ENCODE measurements around the gene REP15. TPM values are rescaled to one million over a fixed set of nuclear protein-coding genes. Genes with fewer than 3 reads are reported as not detected.

The REP15 gene
- total RNA-seq, 4 donors from 2014 or later, result 0.44 to 3.6 (median 1.1) TPM; not detected in 1

GRCh38 chr12:27733791-27734190 is 37.5 kb downstream of the REP15 start:
- TF ChIP-seq, protein P1, sequence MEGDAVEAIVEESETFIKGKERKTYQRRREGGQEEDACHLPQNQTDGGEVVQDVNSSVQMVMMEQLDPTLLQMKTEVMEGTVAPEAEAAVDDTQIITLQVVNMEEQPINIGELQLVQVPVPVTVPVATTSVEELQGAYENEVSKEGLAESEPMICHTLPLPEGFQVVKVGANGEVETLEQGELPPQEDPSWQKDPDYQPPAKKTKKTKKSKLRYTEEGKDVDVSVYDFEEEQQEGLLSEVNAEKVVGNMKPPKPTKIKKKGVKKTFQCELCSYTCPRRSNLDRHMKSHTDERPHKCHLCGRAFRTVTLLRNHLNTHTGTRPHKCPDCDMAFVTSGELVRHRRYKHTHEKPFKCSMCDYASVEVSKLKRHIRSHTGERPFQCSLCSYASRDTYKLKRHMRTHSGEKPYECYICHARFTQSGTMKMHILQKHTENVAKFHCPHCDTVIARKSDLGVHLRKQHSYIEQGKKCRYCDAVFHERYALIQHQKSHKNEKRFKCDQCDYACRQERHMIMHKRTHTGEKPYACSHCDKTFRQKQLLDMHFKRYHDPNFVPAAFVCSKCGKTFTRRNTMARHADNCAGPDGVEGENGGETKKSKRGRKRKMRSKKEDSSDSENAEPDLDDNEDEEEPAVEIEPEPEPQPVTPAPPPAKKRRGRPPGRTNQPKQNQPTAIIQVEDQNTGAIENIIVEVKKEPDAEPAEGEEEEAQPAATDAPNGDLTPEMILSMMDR (IDR thresholded peaks at IDR 0.05; ENCODE audit: low read depth), result no peak

GRCh38 chr12:27743601-27744000 is 47.4 kb downstream of the REP15 start:
- TF ChIP-seq, protein P1 (IDR thresholded peaks at IDR 0.05; ENCODE audit: low read depth), result no peak

Other genes starting within 250 kb of the REP15 start
- under 1 TPM in 1 of 4 donors, not detected in 3; 0.34 TPM for gene SMCO2, start 249.7 kb upstream of the REP15 start, total RNA-seq
- 100 to 1,000 TPM in 1 of 4 donors, 10 to 100 TPM in 3; 36.7 to 115 (median 41.5) TPM for gene PPFIBP1, start 172.2 kb upstream of the REP15 start, total RNA-seq
- gene MRPS35, start 14.4 kb downstream of the REP15 start, total RNA-seq, result 10 to 100 TPM; 27.5 to 50.7 (median 36.8) TPM
- gene KLHL42, start 83.8 kb downstream of the REP15 start, total RNA-seq, result 10 to 100 TPM; 15.4 to 24.6 (median 18.9) TPM
- gene MANSC4, start 83.8 kb downstream of the REP15 start, total RNA-seq, result under 1 TPM in 1 of 4 donors, not detected in 3; 0.85 TPM